NT2/D1 (cell line): Measurements from ENCODE around the gene GNB1.

Experiments
- DNase-seq: peaks from one replicate; pipeline ENCODE4 v3.0.0-alpha.2; 2011; ENCODE audit warnings: low read depth, low spot score
- H3K27me3 ChIP-seq: 2 replicates; pipeline ENCODE4 v1.6.0; 2011; ENCODE audit warnings: mild to moderate bottlenecking; ENCODE audit not compliant: insufficient read length, insufficient read depth
- H3K36me3 ChIP-seq: 2 replicates; pipeline ENCODE4 v1.6.1; 2011; ENCODE audit warnings: mild to moderate bottlenecking, low read length, mixed read lengths; ENCODE audit not compliant: insufficient read depth, insufficient read length
- H3K4me1 ChIP-seq: 2 replicates; pipeline ENCODE4 v1.5.1; 2011; ENCODE audit not compliant: insufficient read depth, insufficient read length
- H3K4me3 ChIP-seq: 2 replicates; pipeline ENCODE4 v1.5.1; 2011; ENCODE audit warnings: low read depth; ENCODE audit not compliant: insufficient read length
- H3K9ac ChIP-seq: 2 replicates; pipeline ENCODE4 v1.6.0; 2011; ENCODE audit warnings: low read depth; ENCODE audit not compliant: insufficient read length
- H3K9me3 ChIP-seq: 2 replicates; pipeline ENCODE4 v1.5.1; 2011; ENCODE audit warnings: mild to moderate bottlenecking, low read length; ENCODE audit not compliant: insufficient read depth
- SUZ12 ChIP-seq: IDR thresholded peaks from 2 replicates; pipeline ENCODE4 v1.6.1; 2011; ENCODE audit not compliant: insufficient read length, insufficient read depth; ENCODE audit errors: extremely low read depth
- YY1 ChIP-seq: IDR thresholded peaks from 2 replicates; pipeline ENCODE4 v1.6.1; 2011; ENCODE audit not compliant: insufficient read length, insufficient read depth
- ZNF274 ChIP-seq: IDR thresholded peaks from 2 replicates; pipeline ENCODE4 v1.6.1; 2011; ENCODE audit warnings: mild to moderate bottlenecking, low read depth, low read length

Gene GNB1

GRCh38 chr1:1898246-1898933 is 7.5 kb upstream of the GNB1 start:
- no peak overlapping the region for H3K4me3 ChIP-seq
- peaks cover 33% of the 10 kb centered on the region for H3K4me1 ChIP-seq
- TF ChIP-seq SUZ12 = no peak
- no peak for TF ChIP-seq YY1
- TF ChIP-seq ZNF274 = no peak
- H3K27me3 ChIP-seq = no peaks in the 10 kb centered on the region
- no peak for DNase-seq
- H3K36me3 ChIP-seq = no peaks in the 10 kb centered on the region
- H3K9me3 ChIP-seq = no peaks in the 10 kb centered on the region
- no peak overlapping the region for H3K9ac ChIP-seq

DNA sequence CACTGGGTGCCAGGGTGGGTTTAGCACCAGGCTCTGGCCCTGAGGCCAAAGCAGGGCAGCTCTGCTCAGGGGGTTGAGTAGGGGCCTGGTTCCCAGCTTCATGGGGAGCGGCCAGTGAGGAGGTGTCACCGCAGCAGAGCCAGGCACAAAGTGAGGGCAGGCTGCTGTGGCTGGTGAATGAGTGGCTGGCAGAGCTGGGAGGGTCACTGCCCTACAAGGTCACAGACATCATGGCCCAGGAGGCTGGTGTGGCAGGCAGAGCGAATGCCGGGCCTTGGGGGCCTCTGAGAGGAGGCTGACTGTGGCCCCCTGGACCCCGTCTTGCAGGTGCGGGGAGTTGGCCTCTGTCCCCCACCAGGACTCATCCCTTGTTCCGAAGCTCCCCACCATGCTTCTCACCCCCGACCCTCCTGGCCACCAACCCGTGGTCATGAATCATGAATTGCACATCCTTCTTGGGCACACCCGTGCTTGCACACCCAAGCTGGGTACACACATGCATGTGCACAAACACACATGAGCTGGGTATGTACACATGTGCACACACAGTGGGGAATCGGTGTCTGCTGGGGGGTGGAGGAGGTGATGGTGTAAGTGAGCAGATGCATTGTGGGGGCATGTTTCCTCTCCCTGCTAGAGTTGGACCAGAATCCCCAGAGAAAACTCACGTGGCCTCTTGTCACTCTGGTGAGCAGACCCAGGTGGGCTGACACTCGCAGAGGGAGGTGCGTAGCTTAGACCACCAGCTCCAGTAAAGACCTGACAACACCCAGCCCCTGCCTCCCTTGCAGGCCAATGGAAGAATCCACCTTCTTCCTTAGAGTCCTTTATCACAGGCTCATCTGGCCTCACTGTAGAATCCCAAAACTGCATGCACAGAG is 4.8 kb upstream of the GNB1 start:
- Histone ChIP-seq H3K4me1 (peaks cover 38% of the 10 kb centered on the region), H3K4me3 (no peak overlapping the region), H3K9me3 (no peaks in the 10 kb centered on the region), H3K36me3 (peaks cover 7% of the 10 kb centered on the region), H3K27me3 (no peaks in the 10 kb centered on the region), H3K9ac (peak overlapping the region; percentile 61)
- no peak for TF ChIP-seq YY1
- TF ChIP-seq ZNF274 = no peak
- TF ChIP-seq SUZ12 = no peak
- no peak for DNase-seq

DNA sequence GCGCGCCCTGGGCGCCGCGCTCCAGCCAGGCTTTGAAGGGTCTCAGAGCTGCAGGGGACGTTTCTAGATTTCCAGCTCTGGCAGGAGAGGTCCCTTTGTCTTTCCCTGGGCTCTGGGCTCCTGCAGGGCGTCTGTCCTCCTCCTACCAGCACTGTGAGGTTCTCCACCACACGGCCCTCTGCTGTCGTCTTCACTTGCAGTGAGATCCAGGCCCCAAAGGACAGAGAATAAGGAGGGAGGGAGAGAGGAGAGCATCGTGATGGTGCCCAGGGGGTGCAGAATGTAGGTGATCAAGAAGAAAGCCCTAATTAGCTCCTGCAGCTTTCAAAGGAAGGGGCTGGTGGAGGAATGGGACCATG is 4.2 kb upstream of the GNB1 start:
- peaks cover 7% of the 10 kb centered on the region for H3K36me3 ChIP-seq
- H3K4me1 ChIP-seq = peaks cover 38% of the 10 kb centered on the region
- TF ChIP-seq SUZ12 (no peak), YY1 (no peak), ZNF274 (no peak)
- no peaks in the 10 kb centered on the region for H3K9me3 ChIP-seq
- H3K9ac ChIP-seq = peak overlapping the region; percentile 61
- no peak overlapping the region for H3K4me3 ChIP-seq
- no peaks in the 10 kb centered on the region for H3K27me3 ChIP-seq
- DNase-seq = no peak

DNA sequence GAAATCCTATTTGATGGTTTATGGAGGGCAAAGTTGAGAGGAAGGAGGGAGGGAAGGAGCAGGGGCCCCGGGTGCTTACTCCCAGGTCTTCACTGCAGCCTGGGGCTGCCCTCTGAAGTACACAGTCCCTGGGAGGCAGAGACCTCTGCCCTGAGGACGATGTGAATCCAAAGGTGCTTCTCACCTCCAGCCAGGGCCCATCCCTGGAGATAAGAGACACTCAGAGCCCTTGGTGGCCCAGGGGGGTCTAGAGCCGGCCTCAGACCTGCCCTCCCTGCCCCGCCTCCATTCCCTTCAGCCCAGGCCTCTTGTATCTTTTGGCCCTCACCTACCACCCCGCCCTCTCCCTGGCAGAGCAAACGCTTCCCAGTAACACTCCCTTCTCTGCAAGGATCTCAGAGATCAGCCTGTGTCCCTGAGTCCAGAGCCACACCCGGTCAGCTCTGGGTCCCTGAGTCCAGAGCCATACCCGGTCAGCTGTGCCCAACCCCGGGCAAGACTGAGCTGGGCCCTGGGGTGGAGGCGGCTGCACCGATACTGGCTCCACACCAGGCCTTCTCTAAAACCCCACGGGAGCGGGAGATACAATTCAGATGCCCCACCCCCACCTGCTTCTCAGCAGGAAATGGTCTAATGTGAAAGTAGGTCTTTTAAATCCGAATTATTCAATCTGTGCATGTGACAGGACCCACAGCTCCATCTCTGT is 3.6 kb upstream of the GNB1 start:
- no peak for TF ChIP-seq SUZ12
- TF ChIP-seq ZNF274 = no peak
- TF ChIP-seq YY1 = no peak
- Histone ChIP-seq H3K9ac (peak overlapping the region; percentile 61), H3K9me3 (no peaks in the 10 kb centered on the region), H3K4me3 (no peak overlapping the region), H3K36me3 (peaks cover 7% of the 10 kb centered on the region), H3K27me3 (no peaks in the 10 kb centered on the region), H3K4me1 (peaks cover 36% of the 10 kb centered on the region)
- DNase-seq = no peak

DNA sequence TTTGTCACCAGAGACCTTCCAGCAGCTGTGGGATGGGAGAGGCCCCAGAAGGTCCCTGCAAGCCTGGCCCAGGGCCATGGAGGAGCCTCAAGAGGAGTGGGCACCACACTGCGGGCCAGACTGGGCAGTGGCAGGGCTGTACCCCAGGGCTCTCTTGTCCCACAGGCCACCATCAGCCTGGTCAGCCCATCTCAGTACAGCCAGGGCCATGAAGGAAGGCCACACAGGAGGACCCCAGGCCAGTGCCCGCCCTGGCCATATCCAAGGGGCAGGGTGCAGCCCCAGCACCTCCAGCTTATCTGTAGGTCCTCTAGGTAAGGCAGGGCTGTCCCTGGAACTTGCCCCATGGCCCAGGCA is 3.1 kb upstream of the GNB1 start:
- H3K9me3 ChIP-seq = no peaks in the 10 kb centered on the region
- H3K9ac ChIP-seq = peak overlapping the region; percentile 56
- DNase-seq = no peak
- no peaks in the 10 kb centered on the region for H3K27me3 ChIP-seq
- no peak overlapping the region for H3K4me3 ChIP-seq
- peaks cover 7% of the 10 kb centered on the region for H3K36me3 ChIP-seq
- no peak for TF ChIP-seq ZNF274
- no peak for TF ChIP-seq SUZ12
- peaks cover 32% of the 10 kb centered on the region for H3K4me1 ChIP-seq

DNA sequence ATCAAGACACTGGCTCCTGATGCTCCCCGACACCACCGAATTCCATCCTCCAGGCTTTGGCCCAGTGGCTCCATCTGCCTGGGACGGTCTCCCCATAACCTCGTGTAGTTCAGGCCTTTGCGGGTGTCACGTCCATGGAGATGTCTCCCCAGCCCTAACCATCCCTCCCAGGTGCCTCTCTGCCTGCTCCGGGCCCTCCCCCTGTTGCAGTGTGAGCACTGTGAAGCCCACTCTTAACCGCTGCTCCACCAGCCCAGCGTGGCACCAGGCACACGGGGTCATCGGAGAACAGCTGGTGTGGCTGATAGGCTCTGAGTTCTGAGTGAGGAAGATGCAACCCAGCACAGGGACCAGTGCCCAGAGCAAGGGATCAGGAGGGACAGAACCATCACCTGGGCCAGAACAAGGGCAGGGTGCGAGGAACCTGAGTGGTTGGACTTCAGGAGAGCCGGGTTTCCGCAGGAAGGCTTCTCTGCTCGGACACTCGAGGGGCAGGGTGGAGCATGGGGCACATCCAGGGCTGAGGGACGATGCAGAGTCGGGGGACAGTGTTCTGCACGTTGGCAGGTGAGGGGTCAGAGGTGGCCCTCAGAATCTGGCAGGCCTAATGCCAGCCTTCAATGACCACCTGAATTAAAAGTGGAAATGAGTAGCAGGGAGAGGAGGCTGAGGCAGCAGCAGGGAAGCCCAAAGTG is 2.6 kb upstream of the GNB1 start:
- DNase-seq = no peak
- Histone ChIP-seq H3K9ac (peak overlapping the region; percentile 56), H3K36me3 (peaks cover 7% of the 10 kb centered on the region), H3K9me3 (no peaks in the 10 kb centered on the region), H3K4me1 (peaks cover 28% of the 10 kb centered on the region), H3K27me3 (no peaks in the 10 kb centered on the region), H3K4me3 (no peak overlapping the region)
- TF ChIP-seq SUZ12 = no peak
- TF ChIP-seq ZNF274 = no peak
- TF ChIP-seq YY1 = no peak

- peaks cover 22% of the 10 kb centered on the region for H3K4me1 ChIP-seq
- no peak overlapping the region for H3K9ac ChIP-seq
- no peaks in the 10 kb centered on the region for H3K9me3 ChIP-seq
- no peak for DNase-seq
- H3K36me3 ChIP-seq = peaks cover 7% of the 10 kb centered on the region
- H3K27me3 ChIP-seq = no peaks in the 10 kb centered on the region
- no peak overlapping the region for H3K4me3 ChIP-seq
- TF ChIP-seq ZNF274 (no peak), SUZ12 (no peak), YY1 (no peak)
Measured at GRCh38 chr1:1892763-1893120, 1.9 kb upstream of the GNB1 start.
